ENCODE measurements around the gene PARVA. TPM values are rescaled to one million over a fixed set of nuclear protein-coding genes. Genes with fewer than 3 reads are reported as not detected.
A peak's percentile ranks its signal among the peaks of the same experiment; 100 is the strongest.

PARVA gene
- total and polyA plus RNA-seq, 3 experiments from 2014 or later = 0.07 to 0.59 (median 0.18) TPM

GRCh38 chr11:12402025-12402424 lies 24.7 kb downstream of the PARVA start:
- no peaks in the 10 kb centered on the region for H3K9me3 Mint-ChIP-seq
- Histone ChIP-seq H3K4me1 (ENCODE audit: insufficient read depth, low read length) (no peaks in the 10 kb centered on the region), H3K4me3 (ENCODE audit: low read length) (no peak overlapping the region), H3K9me3 (ENCODE audit: low read length) (no peaks in the 10 kb centered on the region), H3K27me3 (ENCODE audit: insufficient read depth, low read length, poor library complexity, severe bottlenecking) (no peaks in the 10 kb centered on the region), H3K36me3 (ENCODE audit: insufficient read depth, low read length) (no peaks in the 10 kb centered on the region), H3K27ac (ENCODE audit: low read depth, low read length) (no peak overlapping the region)
- H3K4me3 Mint-ChIP-seq = no peak overlapping the region
- peaks cover 0 to under 1% (median 0%) of the 10 kb centered on the region in 3 donors for H3K4me1 Mint-ChIP-seq
- ChIA-PET CTCF (no interaction called here), POLR2A (no interaction called here)
- H3K27me3 Mint-ChIP-seq = peaks cover 2 to 4% of the 10 kb centered on the region in 2 donors
- peak overlapping the region in 1 of 8 donors; percentile 9 for H3K27ac Mint-ChIP-seq
- peaks cover 0 to 2% (median 0%) of the 10 kb centered on the region in 3 donors for H3K36me3 Mint-ChIP-seq
- no peak for DNase-seq

DNA sequence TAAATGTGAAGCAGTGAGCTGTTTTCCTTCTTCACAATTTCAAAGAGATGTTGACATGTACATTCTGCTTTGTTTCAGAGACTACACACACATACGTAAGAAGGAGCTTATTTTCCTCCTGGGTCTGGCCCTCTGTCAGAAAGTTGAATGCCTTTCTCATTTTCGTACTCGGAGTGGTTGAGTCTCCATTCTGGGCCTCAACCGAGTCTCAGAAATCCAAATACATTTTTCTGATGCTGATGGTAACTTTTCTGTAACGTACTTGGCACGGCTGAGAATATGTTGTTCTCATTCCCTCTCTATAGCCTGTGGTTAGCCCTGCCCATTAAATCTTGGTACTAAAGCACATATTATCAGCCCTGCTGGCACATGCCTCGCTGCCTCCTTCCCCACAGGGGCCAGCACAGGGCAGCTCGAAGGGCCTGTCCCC lies 25.3 kb downstream of the PARVA start:
- POLR2A ChIA-PET = no interaction called here
- Histone ChIP-seq H3K36me3 (ENCODE audit: insufficient read depth, low read length) (no peaks in the 10 kb centered on the region), H3K9me3 (ENCODE audit: low read length) (no peaks in the 10 kb centered on the region), H3K27me3 (ENCODE audit: insufficient read depth, low read length, poor library complexity, severe bottlenecking) (no peaks in the 10 kb centered on the region), H3K27ac (ENCODE audit: low read depth, low read length) (no peak overlapping the region), H3K4me3 (ENCODE audit: low read length) (no peak overlapping the region), H3K4me1 (ENCODE audit: insufficient read depth, low read length) (no peaks in the 10 kb centered on the region)
- Mint-ChIP-seq H3K27me3 (peaks cover 4% of the 10 kb centered on the region in 2 donors), H3K4me1 (no peaks in the 10 kb centered on the region), H3K4me3 (no peak overlapping the region), H3K36me3 (peaks cover 0 to 2% (median 0%) of the 10 kb centered on the region in 3 donors), H3K27ac (no peak overlapping the region), H3K9me3 (no peaks in the 10 kb centered on the region)
- DNase-seq = no peak
- CTCF ChIA-PET = no interaction called here

DNA sequence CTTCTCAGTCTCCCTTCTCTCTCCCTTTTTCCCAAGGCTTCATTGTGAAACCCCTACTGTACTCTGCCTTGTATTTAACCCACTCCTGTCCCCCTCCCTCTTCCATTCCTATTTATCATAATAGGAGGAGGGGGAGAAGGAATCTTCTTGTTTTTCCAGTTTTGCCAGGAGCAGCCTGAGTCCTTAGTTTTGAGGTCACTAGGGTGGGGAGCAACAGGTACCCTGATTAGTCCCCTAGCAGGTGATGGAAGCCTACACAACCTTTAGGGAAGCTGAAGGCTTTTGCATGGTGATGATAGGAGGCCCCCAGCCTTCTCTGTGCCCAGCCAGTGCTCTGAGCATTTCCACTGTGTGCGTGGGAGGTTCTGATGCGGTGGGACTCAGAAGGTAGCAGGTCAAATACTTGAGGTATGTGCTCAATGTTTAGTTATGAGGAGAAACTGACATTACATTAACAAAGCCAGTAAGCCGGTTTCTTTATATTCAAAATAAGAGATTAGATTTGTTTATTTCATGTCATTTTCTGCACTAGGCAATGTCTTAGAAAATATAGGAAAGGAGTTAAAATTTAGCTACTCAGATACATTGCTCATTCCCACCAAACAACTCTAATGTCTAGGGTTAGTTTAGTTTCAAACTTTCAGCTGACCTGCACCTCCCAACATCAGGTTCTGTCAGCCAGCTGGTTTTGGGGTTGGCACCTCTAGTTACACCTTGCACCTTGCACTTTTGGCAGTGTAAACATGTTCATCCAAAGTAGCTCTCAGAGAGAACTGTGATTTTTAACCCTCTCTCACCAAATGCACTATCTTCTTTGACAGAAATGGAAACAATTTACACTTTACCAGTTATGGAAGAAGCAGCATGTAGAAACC lies 26.0 kb downstream of the PARVA start:
- Mint-ChIP-seq H3K4me1 (no peaks in the 10 kb centered on the region), H3K9me3 (no peaks in the 10 kb centered on the region), H3K4me3 (no peak overlapping the region), H3K36me3 (peaks cover 0 to 2% (median 0%) of the 10 kb centered on the region in 3 donors), H3K27ac (peak overlapping the region in 1 of 8 donors; percentile 63), H3K27me3 (peaks cover 4% of the 10 kb centered on the region in 2 donors)
- CTCF ChIA-PET = no interaction called here
- POLR2A ChIA-PET = no interaction called here
- DNase-seq = no peak
- H3K27ac ChIP-seq (ENCODE audit: low read depth, low read length) = no peak overlapping the region
- no peak overlapping the region for H3K4me3 ChIP-seq (ENCODE audit: low read length)
- no peaks in the 10 kb centered on the region for H3K27me3 ChIP-seq (ENCODE audit: insufficient read depth, low read length, poor library complexity, severe bottlenecking)
- H3K36me3 ChIP-seq (ENCODE audit: insufficient read depth, low read length) = no peaks in the 10 kb centered on the region
- no peaks in the 10 kb centered on the region for H3K4me1 ChIP-seq (ENCODE audit: insufficient read depth, low read length)
- H3K9me3 ChIP-seq (ENCODE audit: low read length) = no peaks in the 10 kb centered on the region

DNA sequence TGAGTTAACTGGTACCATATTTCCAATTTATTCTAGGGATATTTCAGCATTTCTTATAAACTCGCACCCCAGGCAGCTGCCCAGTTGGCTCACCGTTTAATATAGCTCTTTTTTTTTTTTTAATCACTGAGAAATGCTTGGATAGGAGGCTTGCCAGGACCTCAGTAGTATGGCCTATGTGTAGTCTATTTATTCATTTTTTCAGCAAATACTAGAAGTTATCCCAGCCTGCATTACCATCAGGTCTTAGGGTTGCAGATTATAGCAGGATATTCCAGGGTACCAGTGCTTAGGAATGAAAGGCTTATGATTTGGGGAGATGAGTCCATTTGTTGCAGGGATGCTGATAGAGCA lies 26.6 kb downstream of the PARVA start:
- H3K9me3 ChIP-seq (ENCODE audit: low read length) = no peaks in the 10 kb centered on the region
- H3K27ac Mint-ChIP-seq = peak overlapping the region in 1 of 8 donors; percentile 63
- no peaks in the 10 kb centered on the region for H3K9me3 Mint-ChIP-seq
- no peak overlapping the region for H3K27ac ChIP-seq (ENCODE audit: low read depth, low read length)
- no peak for DNase-seq
- no peaks in the 10 kb centered on the region for H3K4me1 ChIP-seq (ENCODE audit: insufficient read depth, low read length)
- no peaks in the 10 kb centered on the region for H3K4me1 Mint-ChIP-seq
- no peak overlapping the region for H3K4me3 ChIP-seq (ENCODE audit: low read length)
- no peaks in the 10 kb centered on the region for H3K36me3 ChIP-seq (ENCODE audit: insufficient read depth, low read length)
- no peaks in the 10 kb centered on the region for H3K27me3 ChIP-seq (ENCODE audit: insufficient read depth, low read length, poor library complexity, severe bottlenecking)
- H3K27me3 Mint-ChIP-seq = peaks cover 4% of the 10 kb centered on the region in 2 donors
- peaks cover 0 to 2% (median 0%) of the 10 kb centered on the region in 3 donors for H3K36me3 Mint-ChIP-seq
- POLR2A ChIA-PET = no interaction called here
- CTCF ChIA-PET = no interaction called here
- H3K4me3 Mint-ChIP-seq = no peak overlapping the region

DNA sequence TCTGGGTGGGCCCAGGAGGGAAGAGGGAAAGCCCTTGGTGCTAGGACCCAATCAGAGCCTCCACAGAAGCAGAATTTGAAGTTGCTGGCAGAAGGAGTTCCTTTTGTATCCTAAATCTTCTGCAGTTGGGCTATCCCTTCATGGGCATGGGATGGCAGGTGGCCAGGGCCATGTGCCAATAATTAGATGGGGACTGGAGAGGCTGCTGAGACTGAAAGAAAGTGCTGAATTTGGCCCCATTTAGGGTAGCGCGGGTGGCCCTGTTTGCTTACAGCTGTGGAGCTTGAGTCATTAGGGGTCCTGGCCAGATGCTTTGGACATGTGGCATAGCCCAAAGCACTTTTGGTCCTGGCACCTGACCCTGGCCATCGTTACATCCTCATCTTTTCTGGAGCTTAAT lies 27.1 kb downstream of the PARVA start:
- ChIA-PET CTCF (no interaction called here), POLR2A (no interaction called here)
- no peak overlapping the region for H3K4me3 ChIP-seq (ENCODE audit: low read length)
- H3K27me3 Mint-ChIP-seq = peaks cover 4 to 7% of the 10 kb centered on the region in 2 donors
- no peaks in the 10 kb centered on the region for H3K27me3 ChIP-seq (ENCODE audit: insufficient read depth, low read length, poor library complexity, severe bottlenecking)
- DNase-seq = no peak
- H3K36me3 ChIP-seq (ENCODE audit: insufficient read depth, low read length) = no peaks in the 10 kb centered on the region
- no peak overlapping the region for H3K27ac Mint-ChIP-seq
- no peak overlapping the region for H3K27ac ChIP-seq (ENCODE audit: low read depth, low read length)
- H3K4me1 Mint-ChIP-seq = no peaks in the 10 kb centered on the region
- no peak overlapping the region for H3K4me3 Mint-ChIP-seq
- H3K9me3 Mint-ChIP-seq = no peaks in the 10 kb centered on the region
- H3K36me3 Mint-ChIP-seq = peaks cover 0 to 2% (median 0%) of the 10 kb centered on the region in 3 donors
- H3K4me1 ChIP-seq (ENCODE audit: insufficient read depth, low read length) = no peaks in the 10 kb centered on the region
- no peaks in the 10 kb centered on the region for H3K9me3 ChIP-seq (ENCODE audit: low read length)

GRCh38 chr11:12408156-12408770 lies 30.9 kb downstream of the PARVA start:
- H3K36me3 ChIP-seq (ENCODE audit: insufficient read depth, low read length) = no peaks in the 10 kb centered on the region
- no peaks in the 10 kb centered on the region for H3K4me1 ChIP-seq (ENCODE audit: insufficient read depth, low read length)
- Mint-ChIP-seq H3K9me3 (no peaks in the 10 kb centered on the region), H3K4me3 (no peak overlapping the region), H3K36me3 (peaks cover 0 to 2% (median 0%) of the 10 kb centered on the region in 3 donors), H3K27me3 (peaks cover 4 to 30% of the 10 kb centered on the region in 2 donors), H3K27ac (peak overlapping the region in 1 of 8 donors; percentile 30), H3K4me1 (no peaks in the 10 kb centered on the region)
- H3K27me3 ChIP-seq (ENCODE audit: insufficient read depth, low read length, poor library complexity, severe bottlenecking) = no peaks in the 10 kb centered on the region
- H3K9me3 ChIP-seq (ENCODE audit: low read length) = no peaks in the 10 kb centered on the region
- no peak overlapping the region for H3K27ac ChIP-seq (ENCODE audit: low read depth, low read length)
- DNase-seq = no peak
- CTCF ChIA-PET = no interaction called here
- H3K4me3 ChIP-seq (ENCODE audit: low read length) = no peak overlapping the region
- POLR2A ChIA-PET = no interaction called here

DNA sequence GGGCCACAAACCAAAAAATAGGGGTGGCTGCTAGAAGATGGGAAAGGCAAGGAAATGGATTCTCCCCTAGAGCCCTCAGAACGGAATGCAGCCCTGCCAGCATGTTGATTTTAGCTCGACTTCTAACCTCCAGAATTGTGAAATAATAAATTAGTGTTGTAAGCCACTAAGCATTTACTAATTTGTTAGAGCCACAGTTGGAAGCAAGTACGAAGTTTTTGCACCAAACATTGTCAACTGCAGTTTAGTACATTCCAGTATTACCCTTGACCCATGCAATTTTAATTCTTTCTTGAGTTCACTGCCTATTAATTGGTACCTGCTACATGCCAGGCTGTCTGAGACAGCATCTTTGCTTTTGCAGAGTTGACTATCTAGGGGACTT lies 32.2 kb downstream of the PARVA start:
- peaks cover 3 to 33% of the 10 kb centered on the region in 2 donors for H3K27me3 Mint-ChIP-seq

GRCh38 chr11:12410006-12410728 lies 32.8 kb downstream of the PARVA start:
- H3K36me3 ChIP-seq (ENCODE audit: insufficient read depth, low read length) = no peaks in the 10 kb centered on the region
- no peaks in the 10 kb centered on the region for H3K4me1 Mint-ChIP-seq
- ChIA-PET POLR2A (no interaction called here), CTCF (interaction anchor here (1.0 to 1.4 kb wide), 2 partner anchors 44 to 79 kb away, joined by 3 read pairs; no protein-coding TSS in a partner anchor)
- H3K27ac ChIP-seq (ENCODE audit: low read depth, low read length) = no peak overlapping the region
- no peaks in the 10 kb centered on the region for H3K9me3 Mint-ChIP-seq
- H3K27ac Mint-ChIP-seq = no peak overlapping the region
- DNase-seq = no peak
- peaks cover 0 to 2% (median 0%) of the 10 kb centered on the region in 3 donors for H3K36me3 Mint-ChIP-seq
- H3K4me3 ChIP-seq (ENCODE audit: low read length) = no peak overlapping the region
- H3K4me3 Mint-ChIP-seq = no peak overlapping the region
- no peaks in the 10 kb centered on the region for H3K4me1 ChIP-seq (ENCODE audit: insufficient read depth, low read length)
- H3K27me3 ChIP-seq (ENCODE audit: insufficient read depth, low read length, poor library complexity, severe bottlenecking) = no peaks in the 10 kb centered on the region
- H3K27me3 Mint-ChIP-seq = peaks cover 0 to 37% of the 10 kb centered on the region in 2 donors
- no peaks in the 10 kb centered on the region for H3K9me3 ChIP-seq (ENCODE audit: low read length)

More for the DNA sequence above, 32.2 kb downstream of the PARVA start:
- no peaks in the 10 kb centered on the region for H3K4me1 ChIP-seq (ENCODE audit: insufficient read depth, low read length)
- Mint-ChIP-seq H3K9me3 (no peaks in the 10 kb centered on the region), H3K4me1 (no peaks in the 10 kb centered on the region), H3K4me3 (no peak overlapping the region), H3K36me3 (peaks cover 0 to 2% (median 0%) of the 10 kb centered on the region in 3 donors), H3K27ac (no peak overlapping the region)
- ChIA-PET POLR2A (no interaction called here), CTCF (interaction anchor here (1.4 kb wide), 1 partner anchor 43 kb away, joined by 3 read pairs; no protein-coding TSS in a partner anchor)
- no peak overlapping the region for H3K4me3 ChIP-seq (ENCODE audit: low read length)
- no peaks in the 10 kb centered on the region for H3K9me3 ChIP-seq (ENCODE audit: low read length)
- no peak for DNase-seq
- no peak overlapping the region for H3K27ac ChIP-seq (ENCODE audit: low read depth, low read length)
- no peaks in the 10 kb centered on the region for H3K36me3 ChIP-seq (ENCODE audit: insufficient read depth, low read length)
- H3K27me3 ChIP-seq (ENCODE audit: insufficient read depth, low read length, poor library complexity, severe bottlenecking) = no peaks in the 10 kb centered on the region
